ENCODE data around the gene LTB4R2.

The LTB4R2 gene

DNA sequence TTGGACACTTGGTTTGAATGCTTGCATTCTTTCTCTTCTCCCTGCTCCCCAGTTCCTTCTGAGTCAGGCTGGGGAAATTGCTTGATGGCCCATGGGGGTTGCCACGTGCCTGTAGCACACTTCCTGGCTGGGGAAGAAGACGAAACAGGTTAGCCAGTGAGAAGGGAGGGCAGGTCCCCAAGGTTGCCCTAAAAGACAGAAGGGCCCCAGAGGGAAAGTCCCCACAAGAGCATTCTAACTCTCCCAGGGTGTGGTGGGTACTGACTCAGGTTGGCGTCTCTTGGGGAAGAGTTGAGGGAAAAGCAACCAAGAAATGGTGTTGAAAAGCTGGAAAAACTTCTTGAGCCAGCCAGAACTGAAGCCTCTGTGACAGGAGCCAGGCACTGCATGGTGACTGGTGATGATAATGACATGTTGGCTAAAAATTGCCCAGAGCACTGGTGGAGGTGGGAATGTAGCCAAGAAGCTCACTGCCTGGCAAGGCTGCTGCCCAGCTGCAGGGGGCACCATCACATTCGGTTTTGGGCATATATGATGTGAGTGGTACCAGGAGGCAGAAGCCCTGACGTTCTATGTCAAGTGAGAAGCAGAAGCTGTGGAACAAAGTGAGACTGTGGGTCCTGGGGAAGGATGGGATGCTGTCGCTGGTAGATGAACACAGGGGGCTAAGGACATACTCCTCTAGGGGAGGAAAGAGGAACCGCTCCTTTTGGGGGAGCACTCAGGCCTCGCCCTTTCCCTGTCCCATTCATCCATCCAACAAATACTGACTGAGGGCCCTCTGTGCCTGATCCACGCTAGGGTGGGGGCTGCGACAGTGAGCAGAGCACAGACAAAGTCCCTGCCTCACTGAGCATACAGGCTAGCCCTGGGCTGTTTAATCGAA, 30.4 kb upstream of the LTB4R2 start:
- Histone ChIP-seq H3K79me2 (ENCODE audit: low read length) (no peaks in the 10 kb centered on the region), H3K27me3 (replicated peaks; ENCODE audit: insufficient read depth, low read length) (no peaks in the 10 kb centered on the region), H3K9me2 (replicated peaks; ENCODE audit: insufficient read depth, low read length) (no peaks in the 10 kb centered on the region), H4K20me1 (ENCODE audit: insufficient read depth, low read length) (no peaks in the 10 kb centered on the region), H3K9ac (ENCODE audit: low read length) (no peak overlapping the region), H2AFZ (ENCODE audit: low read length) (0 out of 2 replicates have a peak overlapping the region, but pooled peaks have one; percentile 27), H3K9me3 (replicated peaks; ENCODE audit: insufficient read depth, low read length) (no peaks in the 10 kb centered on the region), H3F3A (ENCODE audit: insufficient read depth, low read length) (no peaks in the 10 kb centered on the region), H3K4me2 (ENCODE audit: low read depth, low read length) (no peak overlapping the region), H3K27ac (ENCODE audit: low read length) (no peak overlapping the region), H3K36me3 (replicated peaks; ENCODE audit: insufficient read depth, low read length) (no peaks in the 10 kb centered on the region), H3K4me3 (ENCODE audit: low read length) (no peak overlapping the region), H3K4me1 (ENCODE audit: low read length) (peaks cover 7% of the 10 kb centered on the region; the same call in 1 of the 2 replicates)
- TF ChIP-seq, protein P1, sequence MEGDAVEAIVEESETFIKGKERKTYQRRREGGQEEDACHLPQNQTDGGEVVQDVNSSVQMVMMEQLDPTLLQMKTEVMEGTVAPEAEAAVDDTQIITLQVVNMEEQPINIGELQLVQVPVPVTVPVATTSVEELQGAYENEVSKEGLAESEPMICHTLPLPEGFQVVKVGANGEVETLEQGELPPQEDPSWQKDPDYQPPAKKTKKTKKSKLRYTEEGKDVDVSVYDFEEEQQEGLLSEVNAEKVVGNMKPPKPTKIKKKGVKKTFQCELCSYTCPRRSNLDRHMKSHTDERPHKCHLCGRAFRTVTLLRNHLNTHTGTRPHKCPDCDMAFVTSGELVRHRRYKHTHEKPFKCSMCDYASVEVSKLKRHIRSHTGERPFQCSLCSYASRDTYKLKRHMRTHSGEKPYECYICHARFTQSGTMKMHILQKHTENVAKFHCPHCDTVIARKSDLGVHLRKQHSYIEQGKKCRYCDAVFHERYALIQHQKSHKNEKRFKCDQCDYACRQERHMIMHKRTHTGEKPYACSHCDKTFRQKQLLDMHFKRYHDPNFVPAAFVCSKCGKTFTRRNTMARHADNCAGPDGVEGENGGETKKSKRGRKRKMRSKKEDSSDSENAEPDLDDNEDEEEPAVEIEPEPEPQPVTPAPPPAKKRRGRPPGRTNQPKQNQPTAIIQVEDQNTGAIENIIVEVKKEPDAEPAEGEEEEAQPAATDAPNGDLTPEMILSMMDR (IDR thresholded peaks at IDR 0.05; ENCODE audit: low read length): no peak; the same call in 1 of the 2 replicates
- no peak for DNase-seq

DNA sequence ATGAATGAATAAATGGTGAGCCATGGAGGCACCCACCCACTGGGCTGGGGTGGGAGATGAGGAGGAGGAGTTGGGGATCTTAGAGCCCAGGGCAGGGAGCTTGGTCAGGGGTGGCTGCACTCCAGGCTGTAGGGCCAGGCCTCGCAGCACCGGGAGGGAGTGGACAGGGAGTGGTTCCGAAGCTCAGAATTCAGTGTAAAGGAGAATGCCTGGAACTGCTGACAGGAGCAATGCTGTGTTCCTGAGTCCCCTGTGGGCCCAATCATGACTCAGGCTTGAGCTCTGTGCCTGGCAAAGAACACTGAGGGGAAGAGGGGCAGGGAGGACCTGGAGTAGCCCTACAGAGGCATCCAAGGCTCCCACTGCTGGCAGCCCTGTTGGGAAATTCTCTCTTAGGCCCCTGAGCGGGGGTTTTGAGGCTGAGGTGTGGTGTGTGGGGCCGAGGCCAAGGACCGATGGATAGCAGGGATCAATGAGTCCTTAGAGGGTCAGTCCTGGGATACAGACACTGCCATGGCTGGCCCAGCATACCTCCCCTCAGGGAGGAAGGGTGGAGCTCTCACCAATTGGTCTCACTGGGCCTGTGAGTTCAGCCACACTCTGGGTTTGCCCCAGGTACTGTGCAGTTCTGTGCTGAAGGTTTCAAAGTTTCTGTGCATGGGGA, 29.0 kb upstream of the LTB4R2 start:
- Histone ChIP-seq H4K20me1 (ENCODE audit: insufficient read depth, low read length) (no peaks in the 10 kb centered on the region), H3K9ac (ENCODE audit: low read length) (no peak overlapping the region), H3K4me1 (ENCODE audit: low read length) (peaks cover 7% of the 10 kb centered on the region; the same call in 1 of the 2 replicates), H3K79me2 (ENCODE audit: low read length) (no peaks in the 10 kb centered on the region), H3K27ac (ENCODE audit: low read length) (no peak overlapping the region), H3K9me2 (replicated peaks; ENCODE audit: insufficient read depth, low read length) (no peaks in the 10 kb centered on the region), H3K4me2 (ENCODE audit: low read depth, low read length) (no peak overlapping the region), H3K4me3 (ENCODE audit: low read length) (no peak overlapping the region), H3K36me3 (replicated peaks; ENCODE audit: insufficient read depth, low read length) (no peaks in the 10 kb centered on the region), H2AFZ (ENCODE audit: low read length) (no peak overlapping the region), H3K9me3 (replicated peaks; ENCODE audit: insufficient read depth, low read length) (no peaks in the 10 kb centered on the region), H3K27me3 (replicated peaks; ENCODE audit: insufficient read depth, low read length) (no peaks in the 10 kb centered on the region), H3F3A (ENCODE audit: insufficient read depth, low read length) (no peaks in the 10 kb centered on the region)
- TF ChIP-seq, protein P1 (IDR thresholded peaks at IDR 0.05; ENCODE audit: low read length): no peak
- no peak for DNase-seq

DNA sequence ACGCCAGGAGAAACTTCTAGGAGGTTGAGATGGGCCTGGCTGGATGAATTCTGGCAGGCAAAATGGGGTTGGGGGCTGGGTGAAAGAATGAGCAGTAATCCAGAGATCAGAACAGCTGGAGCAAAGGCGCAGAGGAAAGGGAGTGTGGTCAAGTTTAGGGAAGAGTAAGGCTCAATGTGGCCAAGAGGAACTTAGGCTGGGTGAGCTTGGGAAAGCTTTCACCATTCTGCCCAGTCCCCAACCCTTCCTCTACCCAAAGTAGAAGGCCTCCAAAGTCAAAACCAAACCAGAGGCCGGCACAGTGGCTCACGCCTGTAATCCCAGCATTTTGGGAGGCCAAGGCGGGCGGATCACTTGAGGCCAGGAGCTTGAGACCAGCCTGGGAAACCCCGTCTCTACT, 28.3 kb upstream of the LTB4R2 start:
- Histone ChIP-seq H3K79me2 (ENCODE audit: low read length) (no peaks in the 10 kb centered on the region), H3K9me2 (replicated peaks; ENCODE audit: insufficient read depth, low read length) (no peaks in the 10 kb centered on the region), H3K27me3 (replicated peaks; ENCODE audit: insufficient read depth, low read length) (no peaks in the 10 kb centered on the region), H3K9me3 (replicated peaks; ENCODE audit: insufficient read depth, low read length) (no peaks in the 10 kb centered on the region), H2AFZ (ENCODE audit: low read length) (no peak overlapping the region), H3K4me1 (ENCODE audit: low read length) (peaks cover 7% of the 10 kb centered on the region; the same call in 1 of the 2 replicates), H3K27ac (ENCODE audit: low read length) (no peak overlapping the region), H3K36me3 (replicated peaks; ENCODE audit: insufficient read depth, low read length) (no peaks in the 10 kb centered on the region), H3F3A (ENCODE audit: insufficient read depth, low read length) (no peaks in the 10 kb centered on the region), H3K9ac (ENCODE audit: low read length) (no peak overlapping the region), H3K4me3 (ENCODE audit: low read length) (no peak overlapping the region), H3K4me2 (ENCODE audit: low read depth, low read length) (no peak overlapping the region), H4K20me1 (ENCODE audit: insufficient read depth, low read length) (no peaks in the 10 kb centered on the region)
- TF ChIP-seq EZH2 (optimal IDR thresholded peaks at IDR 0.05; ENCODE audit: low read depth, low read length) (no peak), EZH2phosphoT487 (IDR thresholded peaks at IDR 0.05; ENCODE audit: low read length) (no peak)
- TF ChIP-seq, protein P1 (IDR thresholded peaks at IDR 0.05; ENCODE audit: low read length): no peak
- no peak for DNase-seq

All from MM.1S (cell line).